GM18907 (cell line): ENCODE data around the gene STMND1.

Source experiments
- ATAC-seq: cut with Tn5 transposase; IDR thresholded peaks from one replicate; pipeline ENCODE4 v1.9.1; 2021; ENCODE audit warnings: mild to moderate bottlenecking, moderate library complexity; ENCODE audit not compliant: unreplicated experiment

STMND1 gene

DNA sequence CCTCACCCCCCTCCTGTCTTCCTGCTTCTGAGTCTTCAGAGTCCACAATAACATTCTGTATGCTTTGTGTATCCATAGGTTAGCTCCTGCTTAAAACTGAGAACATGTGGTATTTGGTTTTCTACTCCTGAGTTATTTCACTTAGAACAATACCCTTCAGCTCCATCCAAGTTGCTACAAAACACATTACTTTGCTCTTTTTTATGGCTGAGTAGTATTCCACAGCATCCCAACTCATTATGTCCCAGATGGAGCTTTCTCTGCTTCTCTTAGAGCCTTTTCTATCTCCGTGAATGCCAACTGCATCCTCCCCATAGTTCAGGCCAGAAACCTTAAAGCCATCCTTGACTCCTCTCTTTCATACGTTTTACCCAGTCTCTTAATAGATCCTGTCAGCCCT lies 55.8 kb downstream of the STMND1 start:
- ATAC-seq: no peak

DNA sequence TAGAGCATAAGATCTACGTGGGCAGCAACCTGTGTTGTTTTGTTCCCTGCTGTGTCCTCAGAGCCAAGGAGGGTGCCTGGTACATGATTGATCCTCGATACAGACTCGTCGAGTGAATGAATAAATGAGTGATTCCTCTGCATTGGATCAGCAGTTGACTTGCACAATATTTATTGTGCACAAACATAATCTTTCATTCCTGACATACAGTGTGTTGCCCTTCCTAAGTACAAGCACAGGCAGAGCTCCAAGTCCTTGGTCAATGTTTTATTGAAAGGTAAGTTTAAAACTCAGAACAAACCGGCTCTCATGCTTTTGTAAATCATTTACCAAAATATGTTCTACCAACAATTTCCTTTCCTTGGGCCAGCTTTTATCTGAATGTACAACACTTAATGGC lies 57.4 kb downstream of the STMND1 start:
- no peak for ATAC-seq

DNA sequence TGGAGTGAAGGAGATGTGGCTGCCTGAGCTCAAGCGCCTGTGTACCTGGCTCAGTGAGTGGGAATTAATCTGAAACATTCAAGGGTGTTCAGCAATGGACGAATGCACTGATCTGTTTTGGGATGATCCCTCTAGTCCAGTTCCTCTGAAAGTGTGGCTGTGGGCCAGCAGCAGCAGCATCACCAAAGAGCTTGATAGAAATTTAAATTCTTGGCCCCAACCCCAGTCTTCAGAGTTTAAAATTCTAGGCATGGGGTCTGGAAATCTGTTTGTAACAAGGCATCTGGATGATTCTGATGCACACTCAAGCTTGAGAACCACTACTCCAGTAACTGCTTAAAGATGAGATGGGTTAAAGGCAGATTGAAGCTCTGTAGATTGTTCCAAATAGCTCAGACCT lies 59.2 kb downstream of the STMND1 start:
- ATAC-seq: no peak

DNA sequence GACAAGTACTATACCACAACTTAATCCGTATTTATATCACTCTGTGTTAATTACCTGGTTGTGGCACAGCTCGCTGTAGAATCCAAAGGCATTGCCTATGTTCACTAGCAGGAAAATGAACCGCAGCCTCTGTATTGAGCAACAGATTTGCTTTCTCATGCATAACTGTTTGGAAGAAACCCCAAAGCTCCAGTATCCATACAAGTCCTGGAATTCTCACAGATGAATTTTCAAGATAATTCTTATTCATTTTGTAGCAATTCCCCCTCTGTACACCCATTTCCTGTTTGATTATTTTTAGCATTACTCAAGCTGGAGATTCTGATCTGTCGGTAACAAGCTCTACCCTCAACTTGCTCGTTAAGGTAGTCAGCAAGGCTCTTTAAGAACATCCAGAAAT lies 63.5 kb downstream of the STMND1 start:
- no peak for ATAC-seq

DNA sequence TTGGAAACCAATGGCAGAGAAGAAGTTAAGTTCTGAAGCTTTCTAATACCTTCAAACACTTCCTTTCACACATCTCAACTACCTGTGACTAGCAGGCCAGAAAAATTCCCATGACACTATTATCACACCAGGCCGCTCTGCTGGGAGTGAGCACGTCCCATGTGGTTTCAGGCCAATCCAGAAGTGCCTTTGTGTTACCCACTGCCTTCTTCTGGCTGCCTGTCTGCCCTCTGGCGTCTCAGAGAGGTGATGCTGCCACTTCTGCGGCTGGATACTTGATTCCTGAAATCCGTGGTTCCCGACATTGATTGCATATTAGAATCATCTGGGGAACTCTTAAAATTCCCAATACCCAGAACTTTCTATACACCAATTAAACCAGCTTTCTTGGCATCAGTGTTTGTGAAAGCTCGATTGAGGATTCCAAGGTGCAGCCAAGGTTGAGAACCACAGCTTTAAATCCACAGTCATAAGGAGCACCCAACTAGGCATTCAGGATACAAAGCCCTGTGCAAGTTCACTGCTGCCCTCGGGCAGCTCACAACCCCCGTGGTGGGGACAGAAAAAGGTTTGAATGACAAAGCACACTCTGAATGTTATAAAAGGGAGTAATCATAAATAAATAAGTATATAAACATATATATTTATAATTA lies 65.6 kb downstream of the STMND1 start:
- no peak for ATAC-seq

DNA sequence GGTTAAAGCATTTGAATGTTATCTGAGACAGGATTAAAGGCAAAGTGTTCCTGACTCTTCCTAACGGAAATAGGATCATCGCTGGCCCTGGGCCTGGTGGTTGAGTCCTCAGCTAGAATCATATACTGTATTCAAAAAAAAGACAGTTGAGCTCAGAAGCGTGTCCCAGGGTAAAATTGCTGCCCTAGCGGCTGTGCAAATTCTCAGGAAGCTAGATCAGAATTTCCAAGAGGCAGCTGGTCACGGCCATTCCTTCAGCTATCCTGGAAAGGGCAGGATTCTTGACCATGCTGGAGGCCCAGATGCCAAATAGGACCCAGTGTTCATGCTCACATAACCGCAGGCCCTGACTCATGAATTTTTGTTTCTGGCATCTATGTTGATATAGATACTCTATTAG lies 67.4 kb downstream of the STMND1 start:
- no peak for ATAC-seq

DNA sequence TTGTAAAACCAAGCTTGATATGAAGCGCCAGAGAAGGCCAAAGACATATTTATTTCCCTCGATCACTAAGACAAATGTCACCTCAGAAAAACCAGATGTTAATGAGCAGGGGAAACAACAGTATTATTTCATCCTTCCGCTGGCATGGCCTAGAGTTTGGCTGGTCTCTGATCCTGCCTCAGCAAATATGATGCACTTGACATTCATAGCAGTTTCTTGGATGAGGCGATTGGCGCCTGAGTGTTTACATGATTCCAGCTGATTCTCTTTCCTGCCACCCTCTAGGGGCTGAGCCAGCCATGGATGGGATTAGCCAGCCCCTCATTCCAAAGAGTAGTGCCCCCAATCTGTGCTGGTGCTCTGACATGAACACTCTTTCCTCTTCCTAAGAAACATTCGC lies 67.9 kb downstream of the STMND1 start:
- ATAC-seq: no peak

DNA sequence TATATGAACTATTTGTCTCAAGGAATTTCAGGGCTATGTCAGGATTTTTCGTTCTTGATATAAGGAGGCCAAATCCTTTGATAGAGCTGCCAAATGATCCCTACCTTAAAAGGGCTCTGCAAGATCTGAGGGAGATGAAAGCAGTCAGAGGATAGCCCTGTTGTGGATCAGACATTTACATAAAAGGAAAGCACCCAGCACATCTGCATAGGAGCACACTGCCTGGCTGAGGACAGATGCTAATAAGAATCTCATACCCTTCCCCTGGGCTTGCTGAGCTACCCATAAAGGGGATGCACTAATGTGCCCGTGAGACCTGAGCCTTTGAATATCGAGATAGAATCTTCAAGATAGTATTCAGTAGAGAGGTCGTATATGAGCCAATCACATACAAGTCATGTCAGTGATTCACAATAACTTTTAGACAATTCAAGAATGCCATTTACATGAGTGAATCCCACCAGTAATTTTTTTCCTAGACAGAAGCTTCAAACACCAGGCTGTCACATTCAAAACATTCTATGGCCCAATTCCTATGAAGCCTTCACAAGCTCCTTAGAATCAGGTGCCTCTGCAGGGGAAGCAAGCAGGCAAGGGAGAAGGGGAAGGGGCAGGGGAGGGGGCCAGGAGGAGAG lies 71.1 kb downstream of the STMND1 start:
- no peak for ATAC-seq

DNA sequence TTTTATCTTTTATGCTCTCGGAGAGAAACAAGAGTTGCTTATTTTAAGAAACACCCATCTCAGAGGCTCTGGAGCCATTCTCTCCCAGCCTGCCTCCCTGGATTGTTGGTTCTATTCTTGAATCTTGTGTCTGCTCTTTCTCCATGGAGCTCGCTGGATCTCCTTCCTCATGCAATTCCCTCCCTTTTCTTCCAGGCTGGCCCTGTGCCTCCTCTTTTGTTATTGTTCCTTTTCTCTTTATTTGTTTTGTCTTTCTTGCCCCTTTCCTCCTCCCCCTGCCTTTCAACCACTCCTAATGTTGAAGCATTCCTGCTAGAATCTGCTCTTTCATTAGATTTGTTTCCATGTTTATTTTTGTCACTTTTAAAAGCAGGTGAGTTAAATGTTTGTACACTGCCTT lies 76.5 kb downstream of the STMND1 start:
- no peak for ATAC-seq

DNA sequence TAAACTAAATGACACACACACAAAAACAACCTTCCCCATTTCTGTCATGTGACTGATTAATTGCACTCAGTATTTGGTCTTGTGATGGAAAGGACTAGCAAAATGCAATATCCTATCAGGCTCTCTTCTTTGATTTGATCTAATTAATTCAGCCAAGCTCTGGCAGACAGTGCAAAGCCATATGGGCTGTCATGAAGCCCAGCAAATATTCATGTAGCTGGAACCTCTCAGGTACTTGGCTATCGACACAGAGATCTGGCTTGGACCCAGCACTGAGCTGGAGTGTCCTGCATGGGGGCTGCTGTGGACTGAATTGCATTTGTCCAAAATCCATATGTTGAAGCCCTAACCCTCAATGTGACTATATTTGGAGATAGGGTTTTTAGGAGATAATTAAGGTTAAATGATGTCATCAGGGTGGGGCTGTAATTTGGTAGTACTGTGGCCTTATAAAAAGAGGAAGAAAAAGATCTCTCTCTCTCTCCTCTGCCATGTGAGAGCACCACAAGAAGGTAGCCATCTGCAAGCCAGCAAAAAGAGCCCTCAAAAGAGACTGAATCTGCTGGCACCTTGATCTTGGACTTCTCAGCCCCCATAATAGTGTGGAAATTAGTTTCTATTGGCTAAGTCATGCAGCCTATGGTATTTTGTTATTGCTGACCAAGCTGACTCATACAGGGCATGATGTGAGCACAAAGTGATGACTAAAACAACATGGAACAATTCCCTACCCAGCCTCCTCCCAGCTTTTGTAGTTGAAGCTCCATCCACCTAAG lies 77.1 kb downstream of the STMND1 start:
- ATAC-seq: no peak

DNA sequence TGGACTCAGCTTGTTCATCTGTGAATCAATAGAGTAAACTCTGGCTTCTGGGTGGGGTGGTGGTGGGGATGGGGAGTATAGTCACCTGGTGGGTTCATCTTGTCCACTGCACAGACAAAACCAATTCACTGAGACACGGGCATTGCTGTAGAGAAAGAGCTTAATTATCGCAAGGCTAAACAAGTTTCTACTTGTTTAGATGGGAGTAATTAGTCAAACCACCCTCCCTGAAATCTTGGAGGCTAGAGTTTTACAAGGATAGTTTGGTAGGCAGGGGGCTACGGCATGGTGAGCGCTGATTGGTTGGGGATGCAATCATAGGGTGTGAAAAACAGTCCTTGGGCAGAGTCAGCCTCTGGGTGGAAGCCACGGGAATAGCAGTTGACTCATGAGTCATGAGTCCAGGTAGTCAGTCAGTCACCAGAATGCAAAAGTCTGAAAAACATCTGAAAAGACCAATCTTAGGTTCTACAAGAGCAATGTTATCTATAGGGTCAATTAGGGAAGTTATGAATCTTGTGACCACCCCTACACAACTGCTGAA lies 77.8 kb downstream of the STMND1 start:
- ATAC-seq: no peak
